Mesodermal cell (in vitro differentiated cells): Measurements from ENCODE around the gene HECW1.

ENCODE experiments used
- H3K27ac ChIP-seq: 2 replicates; pipeline ENCODE4 v1.7.0; 2013; ENCODE audit warnings: mild to moderate bottlenecking, low read depth, low read length, moderate library complexity; ENCODE audit not compliant: severe bottlenecking
- H3K36me3 ChIP-seq: 2 replicates; pipeline ENCODE4 v1.7.1; 2013; ENCODE audit warnings: mild to moderate bottlenecking, low read length, moderate library complexity; ENCODE audit not compliant: control insufficient read depth, insufficient read depth
- H3K4me1 ChIP-seq: one replicate; pipeline ENCODE4 v1.7.1; 2013; ENCODE audit warnings: mild to moderate bottlenecking, low read length; ENCODE audit not compliant: insufficient read depth, control insufficient read depth, poor library complexity, severe bottlenecking
- H3K4me3 ChIP-seq: 2 replicates; pipeline ENCODE4 v1.7.0; 2013; ENCODE audit warnings: low read length, control low read depth, mild to moderate bottlenecking; ENCODE audit not compliant: insufficient read depth, poor library complexity, severe bottlenecking; ENCODE audit errors: extremely low read depth
- H3K9me3 ChIP-seq: 2 replicates; pipeline ENCODE4 v1.7.1; 2013; ENCODE audit warnings: mild to moderate bottlenecking, low read length, moderate library complexity; ENCODE audit not compliant: control insufficient read depth
- WGBS, 2 experiments: methylation state at CpG; one replicate each; pipeline ENCODE4 v1.1.5; 2013; ENCODE audit warnings: missing lambda C conversion rate in 2 of 2; ENCODE audit not compliant: insufficient coverage in 2 of 2; 5-methylcytosine and 5-hydroxymethylcytosine counted together

Gene HECW1

GRCh38 chr7:43179393-43179792 lies 66.9 kb downstream of the HECW1 start:
- H3K4me3 ChIP-seq: no peak overlapping the region
- H3K4me1 ChIP-seq: no peaks in the 10 kb centered on the region
- WGBS, 2 experiments: no CpG with 5 or more reads among the region's 2 CpGs
- no peaks in the 10 kb centered on the region for H3K36me3 ChIP-seq
- H3K27ac ChIP-seq: no peak overlapping the region
- H3K9me3 ChIP-seq: no peaks in the 10 kb centered on the region

DNA sequence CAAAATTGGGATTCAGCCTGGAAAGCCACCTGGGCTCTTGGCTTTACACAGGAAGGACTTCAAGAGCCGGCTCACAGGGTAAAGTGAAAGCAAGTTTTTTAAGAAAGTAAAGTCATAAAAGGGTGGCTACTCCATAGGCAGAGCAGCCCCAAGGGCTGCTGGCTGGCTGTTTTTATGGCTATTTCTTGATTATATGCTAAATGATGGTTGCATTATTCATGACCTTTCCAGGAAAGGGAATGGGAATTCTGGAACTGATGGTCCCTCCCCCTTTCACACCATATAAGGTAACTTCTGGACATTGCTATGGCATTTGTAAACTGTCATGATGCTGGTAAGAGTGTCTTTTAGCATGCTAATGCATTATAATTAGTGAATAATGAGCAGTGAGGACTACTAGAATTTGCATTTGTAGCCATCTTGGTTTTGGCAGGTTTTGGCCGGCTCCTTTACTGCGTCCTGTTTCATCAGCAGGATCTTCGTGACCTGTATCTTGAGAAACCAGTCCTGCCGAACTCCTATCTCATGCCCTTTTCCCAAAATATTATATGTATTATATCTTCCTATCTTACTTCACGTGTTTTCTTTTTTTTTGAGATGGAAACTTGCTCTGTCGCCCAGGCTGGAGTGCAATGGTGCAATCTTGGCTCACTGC lies 80.5 kb downstream of the HECW1 start:
- no peaks in the 10 kb centered on the region for H3K4me1 ChIP-seq
- H3K9me3 ChIP-seq: no peaks in the 10 kb centered on the region
- 95 to 100% methylated on average over 2 to 3 of the region's 7 CpGs for WGBS, 2 experiments
- H3K27ac ChIP-seq: no peak overlapping the region
- no peaks in the 10 kb centered on the region for H3K36me3 ChIP-seq
- no peak overlapping the region for H3K4me3 ChIP-seq

DNA sequence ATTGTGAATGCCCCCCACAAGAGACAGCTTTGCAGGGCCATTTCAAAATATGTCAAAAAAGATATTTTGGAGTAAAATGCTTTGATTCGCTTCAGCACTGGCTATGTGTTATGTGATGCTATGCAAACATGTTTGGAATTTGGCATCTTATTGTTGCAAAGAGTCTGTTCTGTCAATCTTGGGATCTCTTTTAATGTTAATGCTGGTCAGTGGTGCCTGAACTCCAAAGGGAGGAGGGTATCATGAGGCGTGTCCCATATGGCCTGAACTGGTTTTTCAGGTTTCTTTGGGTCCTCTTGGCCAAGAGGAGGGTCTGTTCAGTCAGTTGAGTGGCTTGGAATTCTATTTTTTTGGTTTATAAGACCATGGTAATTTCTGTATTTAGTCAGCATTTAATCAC lies 81.4 kb downstream of the HECW1 start:
- H3K4me3 ChIP-seq: no peak overlapping the region
- no peaks in the 10 kb centered on the region for H3K4me1 ChIP-seq
- no peaks in the 10 kb centered on the region for H3K36me3 ChIP-seq
- no peaks in the 10 kb centered on the region for H3K9me3 ChIP-seq
- H3K27ac ChIP-seq: no peak overlapping the region
- WGBS, 2 experiments: 61 to 76% methylated on average over 2 of the region's 2 CpGs

DNA sequence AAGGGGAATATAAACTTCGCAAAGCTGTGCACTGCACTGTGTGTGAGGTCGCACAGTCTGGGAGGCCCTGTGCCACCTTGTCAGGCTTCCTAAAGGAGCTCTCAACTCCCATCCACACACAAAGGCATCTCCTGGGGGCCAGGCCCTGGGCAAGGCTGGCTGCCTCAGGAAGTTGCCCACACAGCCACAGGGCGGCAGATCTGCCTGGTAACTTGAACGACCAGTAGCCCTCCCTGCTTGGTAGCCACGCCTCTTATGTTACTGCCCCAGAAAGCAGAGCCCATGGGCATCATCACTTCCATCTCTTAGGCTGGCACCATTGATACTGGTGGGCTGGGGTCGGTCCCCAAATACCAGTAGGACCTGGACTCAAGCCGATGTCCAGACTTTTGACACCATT lies 82.8 kb downstream of the HECW1 start:
- 81 to 82% methylated on average over 5 of the region's 7 CpGs for WGBS, 2 experiments
- no peaks in the 10 kb centered on the region for H3K36me3 ChIP-seq
- no peak overlapping the region for H3K27ac ChIP-seq
- H3K9me3 ChIP-seq: no peaks in the 10 kb centered on the region
- no peaks in the 10 kb centered on the region for H3K4me1 ChIP-seq
- no peak overlapping the region for H3K4me3 ChIP-seq

DNA sequence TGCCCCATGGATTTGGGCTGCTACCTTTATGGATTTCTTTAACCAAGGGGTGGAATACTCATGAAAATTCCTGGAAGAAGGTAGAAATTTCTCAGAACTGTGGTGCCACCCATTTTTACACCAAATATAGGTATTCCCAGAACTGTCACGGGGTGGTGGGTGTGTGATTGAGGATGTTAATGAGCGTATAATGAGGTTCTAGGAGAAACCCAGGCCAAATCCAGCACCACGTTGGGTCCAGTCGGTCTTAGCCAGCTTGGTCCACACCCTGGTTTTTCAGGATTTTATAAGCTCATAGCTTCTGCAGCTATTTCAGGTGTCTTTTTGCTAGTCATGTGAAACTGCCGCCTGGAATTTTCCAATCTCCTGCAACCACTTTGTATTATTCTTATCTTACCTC lies 83.3 kb downstream of the HECW1 start:
- Histone ChIP-seq H3K9me3 (no peaks in the 10 kb centered on the region), H3K36me3 (no peaks in the 10 kb centered on the region), H3K27ac (no peak overlapping the region), H3K4me1 (no peaks in the 10 kb centered on the region), H3K4me3 (no peak overlapping the region)
- WGBS, 2 experiments: 95 to 100% methylated on average over 2 to 4 of the region's 5 CpGs

DNA sequence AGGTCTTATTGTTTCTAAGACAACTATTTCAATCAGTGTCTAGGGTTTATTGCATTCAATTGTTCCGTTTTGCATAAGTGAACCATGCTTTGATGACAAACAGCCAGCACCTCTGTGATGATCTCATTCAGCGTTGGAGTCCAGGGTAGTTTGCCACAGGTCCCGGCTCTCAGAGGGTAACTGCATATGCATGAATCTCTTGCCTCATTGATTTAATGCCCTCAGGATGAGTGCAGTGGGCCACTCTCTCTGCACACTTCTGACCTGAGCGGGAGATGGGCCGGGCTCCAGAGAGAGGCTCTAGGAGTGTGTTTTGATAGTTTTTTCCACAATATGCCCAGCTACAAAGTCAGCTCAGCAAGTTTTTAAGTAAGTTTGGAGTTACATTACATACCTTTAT lies 83.9 kb downstream of the HECW1 start:
- WGBS, 2 experiments: 53 to 94% methylated on average over 3 of the region's 5 CpGs
- H3K4me1 ChIP-seq: no peaks in the 10 kb centered on the region
- no peak overlapping the region for H3K27ac ChIP-seq
- H3K4me3 ChIP-seq: no peak overlapping the region
- no peaks in the 10 kb centered on the region for H3K36me3 ChIP-seq
- no peaks in the 10 kb centered on the region for H3K9me3 ChIP-seq

GRCh38 chr7:43198016-43198415 lies 85.6 kb downstream of the HECW1 start:
- no peak overlapping the region for H3K4me3 ChIP-seq
- no peaks in the 10 kb centered on the region for H3K4me1 ChIP-seq
- 95% methylated on average over 5 to 6 of the region's 6 CpGs for WGBS, 2 experiments
- no peaks in the 10 kb centered on the region for H3K36me3 ChIP-seq
- H3K27ac ChIP-seq: no peak overlapping the region
- no peaks in the 10 kb centered on the region for H3K9me3 ChIP-seq

DNA sequence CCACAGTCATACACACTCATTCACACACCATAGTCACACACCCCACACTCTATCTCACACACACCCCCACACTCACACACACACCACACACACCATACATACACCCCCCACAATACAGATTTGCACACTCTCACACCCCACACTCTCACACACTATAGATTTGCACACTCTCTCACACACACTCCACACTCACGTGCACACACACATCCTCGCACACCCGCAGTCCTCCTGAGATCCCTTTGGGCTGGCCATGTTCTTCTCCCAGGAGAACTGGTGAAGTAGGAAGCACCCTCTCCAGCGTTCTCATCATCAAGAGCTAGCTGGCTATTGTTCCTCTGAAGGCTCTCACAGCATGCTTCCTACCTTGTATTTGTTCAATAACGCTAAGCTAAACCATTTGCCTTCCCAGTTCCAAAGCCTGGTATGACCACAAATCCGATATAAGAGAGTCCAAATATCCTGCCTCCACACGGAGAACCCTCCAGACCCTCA lies 86.2 kb downstream of the HECW1 start:
- Histone ChIP-seq H3K9me3 (no peaks in the 10 kb centered on the region), H3K36me3 (no peaks in the 10 kb centered on the region), H3K4me3 (no peak overlapping the region), H3K27ac (no peak overlapping the region), H3K4me1 (no peaks in the 10 kb centered on the region)
- 67 to 69% methylated on average over 5 to 7 of the region's 7 CpGs for WGBS, 2 experiments

DNA sequence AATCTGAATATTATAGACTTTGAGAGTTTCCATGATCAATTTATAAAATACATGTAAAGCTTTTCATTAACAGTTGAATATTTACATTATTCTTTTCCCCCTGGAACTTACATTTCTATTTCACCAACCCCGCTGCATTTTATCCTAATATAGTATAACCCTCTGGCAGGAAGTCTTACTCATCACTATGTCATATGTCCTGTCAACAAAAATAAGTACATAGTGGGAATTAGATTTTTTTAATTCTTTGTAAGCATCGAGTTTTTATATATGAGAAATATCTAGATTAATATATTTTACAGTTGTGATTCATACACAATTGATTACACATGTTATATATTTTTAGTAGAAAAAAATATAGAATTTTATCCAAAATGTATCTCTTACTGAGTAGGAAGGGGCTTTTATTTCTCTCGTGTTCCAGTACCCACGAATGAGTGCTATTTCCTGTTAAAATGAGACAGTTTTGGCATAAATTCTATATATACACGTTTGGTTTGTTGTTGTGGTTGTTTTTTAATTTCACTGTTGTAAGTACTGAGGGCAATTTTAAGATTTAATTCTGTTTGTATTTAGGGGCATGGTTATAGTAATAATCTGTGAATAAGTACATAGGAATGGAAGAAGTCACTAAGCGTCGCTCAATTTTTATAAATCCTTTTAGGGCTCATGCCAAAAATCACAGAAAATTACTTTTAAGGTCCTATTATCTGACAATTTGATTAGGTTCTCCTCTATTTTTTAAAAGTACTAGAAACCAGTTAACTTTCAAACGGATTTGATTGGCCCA lies 87.1 kb downstream of the HECW1 start:
- Histone ChIP-seq H3K4me3 (no peak overlapping the region), H3K9me3 (no peaks in the 10 kb centered on the region), H3K27ac (no peak overlapping the region), H3K36me3 (no peaks in the 10 kb centered on the region), H3K4me1 (no peaks in the 10 kb centered on the region)
- 77 to 93% methylated on average over 2 to 3 of the region's 8 CpGs for WGBS, 2 experiments

DNA sequence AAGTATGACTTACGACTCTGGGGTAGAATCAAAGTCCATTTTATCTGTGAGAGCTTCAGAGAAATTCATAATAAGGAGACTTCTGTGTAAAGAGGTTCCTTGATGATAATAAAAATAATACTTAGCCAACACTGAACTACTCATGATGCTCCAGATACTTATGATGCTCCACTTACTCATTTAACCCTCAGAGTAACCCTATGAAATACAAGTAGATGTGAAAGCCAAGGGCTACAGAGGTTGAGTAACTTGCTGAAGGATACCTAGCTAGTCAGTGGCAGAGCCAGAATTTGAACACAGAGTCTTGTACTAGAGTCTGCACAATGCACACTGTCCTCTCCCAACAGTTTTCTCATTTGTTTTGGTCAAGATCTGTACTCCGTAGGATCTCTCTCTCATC lies 89.5 kb downstream of the HECW1 start:
- H3K27ac ChIP-seq: no peak overlapping the region
- no peaks in the 10 kb centered on the region for H3K4me1 ChIP-seq
- no peaks in the 10 kb centered on the region for H3K36me3 ChIP-seq
- H3K4me3 ChIP-seq: no peak overlapping the region
- WGBS, 2 experiments: 86 to 90% methylated on average over 1 to 2 of the region's 2 CpGs
- H3K9me3 ChIP-seq: no peaks in the 10 kb centered on the region

DNA sequence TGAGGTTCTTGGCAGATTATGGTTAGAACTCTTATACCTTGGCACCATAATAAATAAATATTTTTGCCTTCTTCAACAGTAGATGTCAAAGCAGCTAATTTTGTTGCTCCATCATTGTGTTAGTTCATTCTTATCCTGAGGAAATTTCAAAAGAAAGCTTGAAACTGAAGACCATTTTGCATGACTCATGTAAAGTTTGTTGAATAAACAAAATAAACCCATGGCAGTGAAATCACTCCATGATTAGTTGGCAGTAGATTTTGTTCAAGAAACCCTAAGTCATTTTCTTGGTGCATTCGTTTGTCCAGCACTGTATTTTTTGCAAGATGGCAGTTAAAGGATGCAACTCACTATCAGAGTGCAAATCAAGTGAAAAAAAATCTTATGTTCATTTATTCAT lies 91.6 kb downstream of the HECW1 start:
- Histone ChIP-seq H3K4me3 (no peak overlapping the region), H3K9me3 (no peaks in the 10 kb centered on the region), H3K4me1 (no peaks in the 10 kb centered on the region), H3K27ac (no peak overlapping the region), H3K36me3 (no peaks in the 10 kb centered on the region)
- WGBS, 2 experiments: no CpG with 5 or more reads among the region's 1 CpG
